WERI-Rb-1 (cell line): Measurements from ENCODE around the gene PPP2R1B.

Experiments
- DNase-seq: peaks from one replicate; pipeline ENCODE4 v3.0.0-alpha.2; 2020
- H3K27ac ChIP-seq: fragments of 250-450 bp; sonication (Bioruptor Pico); 2 replicates; pipeline ENCODE4 v1.5.1; 2020; ENCODE audit warnings: mild to moderate bottlenecking, moderate library complexity
- H3K27me3 ChIP-seq: fragments of 250-450 bp; sonication (Bioruptor Pico); 2 replicates; pipeline ENCODE4 v1.5.1; 2021; ENCODE audit warnings: mild to moderate bottlenecking, low read depth, moderate library complexity; ENCODE audit not compliant: insufficient read depth, severe bottlenecking
- H3K36me3 ChIP-seq: fragments of 250-450 bp; sonication (Bioruptor Pico); 2 replicates; pipeline ENCODE4 v1.5.1; 2020; ENCODE audit warnings: mild to moderate bottlenecking, moderate library complexity
- H3K4me3 ChIP-seq: 2 replicates; pipeline ENCODE4 v1.5.1; 2011; ENCODE audit warnings: low read depth, mild to moderate bottlenecking, control low read depth, low read length
- H3K9me3 ChIP-seq: fragments of 250-450 bp; sonication (Bioruptor Pico); 2 replicates; pipeline ENCODE4 v1.5.1; 2021; ENCODE audit warnings: mild to moderate bottlenecking, moderate library complexity; ENCODE audit not compliant: severe bottlenecking
- CTCF ChIP-seq: IDR thresholded peaks from 2 replicates; pipeline ENCODE4 v1.5.1; 2011; ENCODE audit warnings: low read depth, mild to moderate bottlenecking, control low read depth, inconsistent platforms, low read length

PPP2R1B gene

GRCh38 chr11:111693224-111693937 lies 72.8 kb downstream of the PPP2R1B start:
- no peaks in the 10 kb centered on the region for H3K9me3 ChIP-seq
- no peak overlapping the region for H3K4me3 ChIP-seq
- peaks cover 3% of the 10 kb centered on the region; the same call in 1 of the 2 replicates for H3K36me3 ChIP-seq
- no peaks in the 10 kb centered on the region for H3K27me3 ChIP-seq
- DNase-seq, result no peak
- no peak for TF ChIP-seq CTCF
- no peak overlapping the region for H3K27ac ChIP-seq

- no peak for TF ChIP-seq CTCF
- DNase-seq, result no peak
- no peak overlapping the region for H3K27ac ChIP-seq
These were observed 74.4 kb downstream of the PPP2R1B start for GRCh38 chr11:111691741-111692140.

GRCh38 chr11:111691176-111691575 lies 75.0 kb downstream of the PPP2R1B start:
- no peak overlapping the region for H3K27ac ChIP-seq
- TF ChIP-seq CTCF, result no peak
- no peak overlapping the region for H3K4me3 ChIP-seq
- H3K36me3 ChIP-seq, result peaks cover 3% of the 10 kb centered on the region; the same call in 1 of the 2 replicates
- no peaks in the 10 kb centered on the region for H3K27me3 ChIP-seq
- DNase-seq, result no peak
- H3K9me3 ChIP-seq, result no peaks in the 10 kb centered on the region

More at GRCh38 chr11:111691741-111692140, 74.4 kb downstream of the PPP2R1B start:
- H3K9me3 ChIP-seq, result no peaks in the 10 kb centered on the region
- peaks cover 3% of the 10 kb centered on the region; the same call in 1 of the 2 replicates for H3K36me3 ChIP-seq
- no peaks in the 10 kb centered on the region for H3K27me3 ChIP-seq
- no peak overlapping the region for H3K4me3 ChIP-seq

GRCh38 chr11:111688013-111688412 lies 78.2 kb downstream of the PPP2R1B start:
- TF ChIP-seq CTCF, result no peak
- H3K9me3 ChIP-seq, result no peaks in the 10 kb centered on the region

GRCh38 chr11:111684251-111684650 lies 81.9 kb downstream of the PPP2R1B start:
- Histone ChIP-seq H3K27me3 (no peaks in the 10 kb centered on the region), H3K36me3 (peaks cover 3% of the 10 kb centered on the region; the same call in 1 of the 2 replicates), H3K9me3 (no peaks in the 10 kb centered on the region), H3K27ac (no peak overlapping the region), H3K4me3 (no peak overlapping the region)
- no peak for DNase-seq
- no peak for TF ChIP-seq CTCF

More at GRCh38 chr11:111688013-111688412, 78.2 kb downstream of the PPP2R1B start:
- Histone ChIP-seq H3K36me3 (peaks cover 3% of the 10 kb centered on the region; the same call in 1 of the 2 replicates), H3K27ac (no peak overlapping the region), H3K4me3 (no peak overlapping the region), H3K27me3 (no peaks in the 10 kb centered on the region)
- DNase-seq, result no peak
